Osteoblast (primary cell): Measurements from ENCODE around the gene MYH4. TPM values are rescaled to one million over a fixed set of nuclear protein-coding genes. Genes with fewer than 3 reads are reported as not detected.

Source experiments
- DNase-seq: peaks from one replicate; pipeline ENCODE4 v3.0.0; 2011; ENCODE audit warnings: low spot score, mixed read lengths; ENCODE audit not compliant: insufficient read length; ENCODE audit errors: missing footprints
- H2AFZ ChIP-seq: 2 replicates; pipeline ENCODE4 v1.6.0; 2011; ENCODE audit warnings: mild to moderate bottlenecking, low read length
- H3K27ac ChIP-seq: 2 replicates; pipeline ENCODE4 v1.5.1; 2011; ENCODE audit warnings: mild to moderate bottlenecking, low read depth, low read length, moderate library complexity
- H3K27me3 ChIP-seq: 2 replicates; pipeline ENCODE4 v1.6.0; 2012; ENCODE audit warnings: mild to moderate bottlenecking, control low read depth, inconsistent platforms, low read length, moderate library complexity; ENCODE audit not compliant: insufficient read depth
- H3K36me3 ChIP-seq: 2 replicates; pipeline ENCODE4 v1.5.1; 2011; ENCODE audit warnings: mild to moderate bottlenecking, low read length, control low read depth, moderate library complexity; ENCODE audit not compliant: insufficient read depth
- H3K4me1 ChIP-seq: 2 replicates; pipeline ENCODE4 v1.5.1; 2011; ENCODE audit warnings: mild to moderate bottlenecking, low read length, control low read depth, moderate library complexity; ENCODE audit not compliant: insufficient read depth
- H3K4me2 ChIP-seq: 2 replicates; pipeline ENCODE4 v1.6.0; 2011; ENCODE audit warnings: mild to moderate bottlenecking, low read length; ENCODE audit not compliant: insufficient read depth
- H3K4me3 ChIP-seq: fragments of 200-600 bp; sonication (generic); 3 replicates; pipeline ENCODE4 v1.5.1; 2012; ENCODE audit warnings: mild to moderate bottlenecking, low read length, inconsistent platforms; ENCODE audit not compliant: insufficient read depth
- H3K79me2 ChIP-seq: 2 replicates; pipeline ENCODE4 v1.6.0; 2012; ENCODE audit warnings: mild to moderate bottlenecking, low read length, control low read depth, inconsistent platforms; ENCODE audit not compliant: insufficient read depth
- H3K9me3 ChIP-seq: 2 replicates; pipeline ENCODE4 v1.5.1; 2011; ENCODE audit warnings: low read depth, low read length, control low read depth
- H4K20me1 ChIP-seq: 2 replicates; pipeline ENCODE4 v1.6.0; 2012; ENCODE audit warnings: mild to moderate bottlenecking, low read length, control low read depth; ENCODE audit not compliant: insufficient read depth
- CTCF ChIP-seq: IDR thresholded peaks from 2 replicates; pipeline ENCODE4 v1.5.1; 2011; ENCODE audit warnings: mild to moderate bottlenecking, low read depth, low read length, moderate library complexity; ENCODE audit errors: extremely low read depth
- total RNA-seq: library from RNA; depleted of rRNA; stranded (reverse); fragments of >200 nt; gene quantifications from 2 replicates; pipeline ENCODE4 v1.2.3, GENCODE V29; 2012

MYH4 gene
- total RNA-seq, 1 donor: not detected

GRCh38 chr17:10428781-10429180, 40.6 kb downstream of the MYH4 start:
- H2AFZ ChIP-seq: no peak overlapping the region
- H3K4me1 ChIP-seq: no peaks in the 10 kb centered on the region
- H3K27me3 ChIP-seq: no peaks in the 10 kb centered on the region
- no peak overlapping the region for H3K27ac ChIP-seq
- H3K79me2 ChIP-seq: no peaks in the 10 kb centered on the region
- no peak overlapping the region for H3K4me3 ChIP-seq
- no peaks in the 10 kb centered on the region for H3K36me3 ChIP-seq
- peaks cover 2% of the 10 kb centered on the region for H3K9me3 ChIP-seq
- DNase-seq: no peak
- no peaks in the 10 kb centered on the region for H4K20me1 ChIP-seq
- no peak for TF ChIP-seq CTCF
- no peak overlapping the region for H3K4me2 ChIP-seq

- no peak within 1 kb of the TSS for H2AFZ ChIP-seq
- H4K20me1 ChIP-seq: no peaks in the 10 kb centered on the region
- no peak for TF ChIP-seq CTCF
- peaks cover 3% of the 10 kb centered on the region for H3K9me3 ChIP-seq
- H3K27ac ChIP-seq: no peak within 1 kb of the TSS
- H3K4me3 ChIP-seq: no peak within 1 kb of the TSS
- no peak for DNase-seq
- H3K36me3 ChIP-seq: no peaks in the 10 kb centered on the region
- no peaks in the 10 kb centered on the region for H3K79me2 ChIP-seq
- no peaks in the 10 kb centered on the region for H3K4me1 ChIP-seq
- no peaks in the 10 kb centered on the region for H3K27me3 ChIP-seq
- no peak within 1 kb of the TSS for H3K4me2 ChIP-seq
Measured at GRCh38 chr17:10421900-10422542, 47.3 kb downstream of the MYH4 start, which contains the start of gene MYH8. MYH8 (minus strand) TSS chr17:10421950; CDS start chr17:10420227, 1,723 bp downstream.

- no peak for DNase-seq
- H3K27ac ChIP-seq: no peak overlapping the region
- H3K4me2 ChIP-seq: no peak overlapping the region
- no peaks in the 10 kb centered on the region for H3K36me3 ChIP-seq
- H4K20me1 ChIP-seq: no peaks in the 10 kb centered on the region
- H3K4me3 ChIP-seq: no peak overlapping the region
- peaks cover 3% of the 10 kb centered on the region for H3K9me3 ChIP-seq
- no peak for TF ChIP-seq CTCF
- H3K27me3 ChIP-seq: no peaks in the 10 kb centered on the region
- no peak overlapping the region for H2AFZ ChIP-seq
- no peaks in the 10 kb centered on the region for H3K79me2 ChIP-seq
- no peaks in the 10 kb centered on the region for H3K4me1 ChIP-seq
Measured at GRCh38 chr17:10421211-10421610, 48.1 kb downstream of the MYH4 start.

GRCh38 chr17:10420811-10421210, 48.5 kb downstream of the MYH4 start:
- no peak overlapping the region for H3K4me3 ChIP-seq
- no peak for TF ChIP-seq CTCF

More at GRCh38 chr17:10420811-10421210, 48.5 kb downstream of the MYH4 start:
- no peaks in the 10 kb centered on the region for H3K79me2 ChIP-seq
- H3K27ac ChIP-seq: no peak overlapping the region
- no peak overlapping the region for H2AFZ ChIP-seq
- H3K36me3 ChIP-seq: no peaks in the 10 kb centered on the region
- no peaks in the 10 kb centered on the region for H3K27me3 ChIP-seq
- no peak overlapping the region for H3K4me2 ChIP-seq
- DNase-seq: no peak
- H3K4me1 ChIP-seq: no peaks in the 10 kb centered on the region
- H4K20me1 ChIP-seq: no peaks in the 10 kb centered on the region
- H3K9me3 ChIP-seq: peaks cover 3% of the 10 kb centered on the region
